Epithelial cell of esophagus (primary cell): ENCODE data around the gene WNT5A.

Experiments used
- DNase-seq: peaks from one replicate; pipeline ENCODE4 v3.0.0; 2010; ENCODE audit warnings: low read depth
- H3K4me3 ChIP-seq: 2 replicates; pipeline ENCODE4 v1.5.1; 2011; ENCODE audit warnings: mild to moderate bottlenecking, low read length, control low read depth
- TF ChIP-seq, protein P1 (sequence below): IDR thresholded peaks from 2 replicates; pipeline ENCODE4 v1.5.1; 2011; ENCODE audit warnings: low read depth, mild to moderate bottlenecking, low read length, control low read depth, inconsistent platforms; ENCODE audit not compliant: insufficient read depth; ENCODE audit errors: missing control alignments

The WNT5A gene

DNA sequence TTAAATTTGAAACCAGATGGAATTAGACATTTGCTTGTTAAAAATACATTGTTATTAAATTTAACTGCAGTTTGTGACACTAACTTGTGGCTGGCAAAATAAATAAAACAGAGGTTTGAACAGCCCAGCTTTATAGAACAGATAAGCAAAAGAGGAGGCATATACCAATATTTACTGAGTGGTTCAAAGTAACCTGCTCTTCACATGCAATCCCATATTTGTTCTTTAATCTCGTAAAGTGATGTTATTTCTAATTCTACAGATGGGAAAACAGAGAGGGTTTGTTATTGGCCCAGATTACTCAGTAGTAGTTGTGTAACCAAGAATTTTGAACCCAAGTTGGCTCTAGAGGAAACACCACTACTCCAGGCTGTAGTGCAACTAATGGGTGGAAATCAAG lies 37.6 kb downstream of the WNT5A start:
- TF ChIP-seq, protein P1, sequence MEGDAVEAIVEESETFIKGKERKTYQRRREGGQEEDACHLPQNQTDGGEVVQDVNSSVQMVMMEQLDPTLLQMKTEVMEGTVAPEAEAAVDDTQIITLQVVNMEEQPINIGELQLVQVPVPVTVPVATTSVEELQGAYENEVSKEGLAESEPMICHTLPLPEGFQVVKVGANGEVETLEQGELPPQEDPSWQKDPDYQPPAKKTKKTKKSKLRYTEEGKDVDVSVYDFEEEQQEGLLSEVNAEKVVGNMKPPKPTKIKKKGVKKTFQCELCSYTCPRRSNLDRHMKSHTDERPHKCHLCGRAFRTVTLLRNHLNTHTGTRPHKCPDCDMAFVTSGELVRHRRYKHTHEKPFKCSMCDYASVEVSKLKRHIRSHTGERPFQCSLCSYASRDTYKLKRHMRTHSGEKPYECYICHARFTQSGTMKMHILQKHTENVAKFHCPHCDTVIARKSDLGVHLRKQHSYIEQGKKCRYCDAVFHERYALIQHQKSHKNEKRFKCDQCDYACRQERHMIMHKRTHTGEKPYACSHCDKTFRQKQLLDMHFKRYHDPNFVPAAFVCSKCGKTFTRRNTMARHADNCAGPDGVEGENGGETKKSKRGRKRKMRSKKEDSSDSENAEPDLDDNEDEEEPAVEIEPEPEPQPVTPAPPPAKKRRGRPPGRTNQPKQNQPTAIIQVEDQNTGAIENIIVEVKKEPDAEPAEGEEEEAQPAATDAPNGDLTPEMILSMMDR, result no peak
- no peak overlapping the region for H3K4me3 ChIP-seq
- no peak for DNase-seq

DNA sequence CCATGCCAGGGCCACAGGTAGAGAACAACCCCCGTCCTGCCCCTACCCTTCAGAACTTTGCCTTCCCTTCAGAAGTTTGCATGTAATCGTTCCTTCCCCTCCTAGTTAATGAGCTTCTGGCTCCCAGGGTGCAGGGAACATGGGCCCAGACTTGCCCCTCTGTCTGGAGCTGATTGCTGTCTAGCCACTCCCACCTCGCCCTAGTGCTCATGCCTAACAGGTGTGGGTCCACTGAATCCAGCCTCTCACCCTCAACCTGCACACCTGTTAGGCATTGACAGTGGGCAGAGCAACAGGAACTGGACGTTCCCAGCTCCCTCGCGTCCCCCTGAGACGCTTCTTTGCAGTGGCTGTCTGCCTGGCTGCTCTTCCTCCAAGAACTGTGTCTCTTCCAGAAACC lies 40.3 kb downstream of the WNT5A start:
- no peak for DNase-seq
- no peak overlapping the region for H3K4me3 ChIP-seq
- TF ChIP-seq, protein P1, result no peak

GRCh38 chr3:55445551-55445950 lies 41.6 kb downstream of the WNT5A start:
- TF ChIP-seq, protein P1, result no peak
- H3K4me3 ChIP-seq, result no peak overlapping the region
- DNase-seq, result no peak

DNA sequence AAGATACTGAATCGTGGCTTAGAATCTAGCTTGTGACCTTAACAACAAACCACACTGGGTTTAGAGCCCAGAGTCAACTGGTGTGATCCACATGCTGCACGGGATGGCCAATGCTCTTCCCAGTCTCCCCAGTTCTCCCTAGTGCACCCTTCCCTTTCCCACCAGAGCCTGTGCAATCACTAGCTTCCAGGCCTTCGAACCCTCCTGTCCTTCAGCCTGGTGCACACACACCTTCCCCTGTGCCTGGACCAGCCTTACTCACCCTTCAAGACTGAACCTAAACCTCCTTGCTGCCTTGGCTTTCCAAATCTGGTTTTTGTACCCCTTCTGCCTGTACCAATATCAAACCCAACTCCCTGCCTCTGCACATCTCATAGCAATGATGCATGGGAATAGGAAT lies 43.8 kb downstream of the WNT5A start:
- H3K4me3 ChIP-seq, result no peak overlapping the region
- TF ChIP-seq, protein P1, result no peak
- DNase-seq, result no peak

- no peak overlapping the region for H3K4me3 ChIP-seq
- DNase-seq, result no peak
- TF ChIP-seq, protein P1, result no peak
Observed at GRCh38 chr3:55442861-55443260, 44.2 kb downstream of the WNT5A start.

GRCh38 chr3:55441499-55441898 lies 45.6 kb downstream of the WNT5A start:
- TF ChIP-seq, protein P1, result no peak

GRCh38 chr3:55440104-55440708 lies 46.9 kb downstream of the WNT5A start:
- H3K4me3 ChIP-seq, result no peak overlapping the region
- DNase-seq, result no peak
- TF ChIP-seq, protein P1, result no peak

More at GRCh38 chr3:55441499-55441898, 45.6 kb downstream of the WNT5A start:
- DNase-seq, result no peak
- H3K4me3 ChIP-seq, result no peak overlapping the region
